CD4-positive, alpha-beta T cell treated with Interleukin-4 for 1 hour (primary cell): ENCODE measurements around the gene SIT1.

Source experiments
- DNase-seq, 2 donors: peaks; one replicate each; pipeline ENCODE4 v3.0.0-alpha.2; 2020 to 2022

The SIT1 gene

GRCh38 chr9:35603986-35604577, 46.6 kb downstream of the SIT1 start:
- DNase-seq, result peak; percentile 100

- no peak for DNase-seq
Observed at GRCh38 chr9:35603506-35603985, 47.2 kb downstream of the SIT1 start.

GRCh38 chr9:35599763-35600604, 50.7 kb downstream of the SIT1 start:
- DNase-seq, result no peak
